Measurements from ENCODE around the gene ZACN. TPM values are rescaled to one million over a fixed set of nuclear protein-coding genes. Genes with fewer than 3 reads are reported as not detected.
"Not testable (repeated sequence)": the region's sequence is repeated elsewhere in the genome, so short reads cannot be mapped to it uniquely, and the experiment has no call there.

Gene ZACN
- total RNA-seq, 1 donor from 2014 or later = 1.7 TPM

DNA sequence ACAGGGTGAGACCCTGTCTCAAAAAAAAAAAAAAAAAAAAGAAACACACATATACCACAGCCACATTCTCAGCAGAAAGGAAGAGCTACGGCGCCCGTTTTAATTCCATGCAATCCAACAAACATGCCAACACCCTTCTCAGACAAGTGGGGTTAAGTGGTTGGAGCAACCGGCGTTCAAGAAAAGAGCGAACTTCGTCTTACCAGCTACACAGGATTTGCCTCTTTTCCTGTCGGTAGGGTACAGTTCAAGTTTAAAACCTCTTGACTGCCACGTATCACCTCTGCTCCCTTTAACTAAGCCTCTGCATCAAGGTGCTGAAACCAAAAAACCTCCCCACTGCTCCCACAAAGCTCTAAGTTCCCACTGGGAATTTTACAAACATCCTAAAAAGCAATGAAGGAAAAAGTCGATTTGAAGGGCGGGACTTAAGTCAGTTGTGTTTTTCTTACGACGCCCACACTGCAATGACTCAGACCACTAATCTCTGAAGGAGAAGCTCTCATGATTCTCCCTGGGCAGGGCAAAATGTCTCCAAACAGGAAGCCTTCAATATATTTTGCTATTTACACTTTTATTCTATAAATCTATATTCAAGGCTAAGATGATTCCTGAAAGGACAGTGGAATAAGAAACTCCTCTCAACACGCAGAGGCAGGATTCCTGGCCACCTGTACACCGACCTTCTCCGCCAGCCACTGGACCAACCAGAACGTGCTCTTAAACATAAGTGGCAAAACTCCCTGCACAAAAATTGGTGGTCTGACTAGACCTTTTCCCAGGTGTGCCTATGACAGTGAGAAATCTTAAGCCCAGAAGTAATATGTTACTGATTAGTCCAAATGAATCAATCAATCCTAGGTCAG is 25.5 kb upstream of the ZACN start:
- DNase-seq (ENCODE audit: low spot score) = peak; percentile 29

- DNase-seq (ENCODE audit: low spot score) = peak; percentile 38
Observed at GRCh38 chr17:76054112-76054476, 24.9 kb upstream of the ZACN start.

GRCh38 chr17:76056882-76057281 is 22.1 kb upstream of the ZACN start:
- DNase-seq (ENCODE audit: low spot score) = no peak

GRCh38 chr17:76058264-76058663 is 20.7 kb upstream of the ZACN start:
- not testable (repeated sequence) for DNase-seq (ENCODE audit: low spot score)

DNA sequence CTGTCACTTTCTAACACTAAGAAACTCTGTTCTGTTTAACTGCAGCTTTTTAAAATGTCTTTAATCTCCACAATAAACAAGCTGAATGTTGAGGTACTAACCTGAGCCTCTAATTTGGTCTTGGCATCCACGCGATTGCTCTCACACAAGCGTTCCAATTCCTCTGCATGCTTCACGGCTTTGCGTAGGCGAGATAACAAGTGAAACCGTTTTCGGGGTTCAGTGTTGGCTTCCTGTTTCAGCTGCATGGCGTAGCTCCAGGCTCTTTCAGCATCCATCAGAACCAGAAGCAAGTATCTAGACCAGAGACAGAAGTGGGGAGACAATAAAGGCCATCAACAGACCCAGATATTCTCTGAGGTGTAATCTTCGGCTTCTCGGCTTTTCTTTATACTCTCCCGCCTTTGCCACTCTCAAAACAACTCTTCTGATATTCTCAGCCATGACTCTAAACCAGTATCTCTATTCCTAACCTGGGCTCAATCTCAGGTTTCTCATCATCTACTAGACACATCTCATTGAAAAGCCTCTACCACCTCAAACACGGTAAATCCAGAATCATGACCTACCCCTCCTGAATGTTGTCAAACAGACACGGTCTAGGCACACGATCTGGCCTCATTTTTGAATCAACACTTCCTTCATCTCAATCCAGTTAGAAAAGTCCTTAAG is 15.0 kb upstream of the ZACN start:
- no peak for DNase-seq (ENCODE audit: low spot score)

GRCh38 chr17:76065775-76066174 is 13.2 kb upstream of the ZACN start:
- DNase-seq (ENCODE audit: low spot score) = no peak

- DNase-seq (ENCODE audit: low spot score) = no peak
Observed at GRCh38 chr17:76071531-76072147, 7.3 kb upstream of the ZACN start.

DNA sequence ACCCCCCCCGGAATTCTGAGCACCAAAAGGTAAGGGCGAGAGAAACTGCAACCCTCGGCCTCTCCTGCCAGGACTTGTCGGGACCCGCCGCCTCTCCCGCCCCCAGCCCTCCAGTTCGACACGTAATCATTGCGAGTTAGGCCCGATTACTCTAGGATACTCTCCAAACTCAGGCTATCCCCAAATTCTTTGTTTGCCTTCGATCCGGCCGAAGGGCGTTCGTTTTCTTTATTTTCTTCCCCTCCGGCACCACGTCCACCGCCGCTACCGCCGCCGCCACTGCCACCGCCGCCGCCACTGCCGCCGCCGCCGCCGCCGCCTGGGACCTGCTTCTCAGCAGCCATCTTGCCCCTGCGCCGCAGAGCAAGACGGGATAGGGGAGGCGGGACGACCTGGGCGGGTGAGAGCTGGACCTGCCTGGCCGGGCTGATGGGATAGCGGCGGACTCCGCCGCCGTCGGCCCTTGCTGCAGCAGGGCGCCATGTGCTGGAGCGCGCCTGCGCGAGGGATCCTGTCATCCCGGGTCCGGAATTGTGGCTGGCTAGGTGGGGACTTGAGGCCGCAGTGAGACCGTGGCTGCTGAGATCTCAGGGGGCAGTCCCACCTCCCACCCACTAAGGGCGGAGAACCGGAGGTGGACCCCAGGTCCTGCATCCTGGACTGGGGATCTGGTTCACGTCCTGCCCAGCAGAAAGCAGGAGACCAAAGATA is 6.7 kb upstream of the ZACN start, which contains the start of gene SRP68:
TSS of gene SRP68 (minus strand) at position 370 of the 711 bp plus-strand sequence. CDS start at position 344, 26 bp downstream.
- DNase-seq (ENCODE audit: low spot score) = peak; percentile 96

DNA sequence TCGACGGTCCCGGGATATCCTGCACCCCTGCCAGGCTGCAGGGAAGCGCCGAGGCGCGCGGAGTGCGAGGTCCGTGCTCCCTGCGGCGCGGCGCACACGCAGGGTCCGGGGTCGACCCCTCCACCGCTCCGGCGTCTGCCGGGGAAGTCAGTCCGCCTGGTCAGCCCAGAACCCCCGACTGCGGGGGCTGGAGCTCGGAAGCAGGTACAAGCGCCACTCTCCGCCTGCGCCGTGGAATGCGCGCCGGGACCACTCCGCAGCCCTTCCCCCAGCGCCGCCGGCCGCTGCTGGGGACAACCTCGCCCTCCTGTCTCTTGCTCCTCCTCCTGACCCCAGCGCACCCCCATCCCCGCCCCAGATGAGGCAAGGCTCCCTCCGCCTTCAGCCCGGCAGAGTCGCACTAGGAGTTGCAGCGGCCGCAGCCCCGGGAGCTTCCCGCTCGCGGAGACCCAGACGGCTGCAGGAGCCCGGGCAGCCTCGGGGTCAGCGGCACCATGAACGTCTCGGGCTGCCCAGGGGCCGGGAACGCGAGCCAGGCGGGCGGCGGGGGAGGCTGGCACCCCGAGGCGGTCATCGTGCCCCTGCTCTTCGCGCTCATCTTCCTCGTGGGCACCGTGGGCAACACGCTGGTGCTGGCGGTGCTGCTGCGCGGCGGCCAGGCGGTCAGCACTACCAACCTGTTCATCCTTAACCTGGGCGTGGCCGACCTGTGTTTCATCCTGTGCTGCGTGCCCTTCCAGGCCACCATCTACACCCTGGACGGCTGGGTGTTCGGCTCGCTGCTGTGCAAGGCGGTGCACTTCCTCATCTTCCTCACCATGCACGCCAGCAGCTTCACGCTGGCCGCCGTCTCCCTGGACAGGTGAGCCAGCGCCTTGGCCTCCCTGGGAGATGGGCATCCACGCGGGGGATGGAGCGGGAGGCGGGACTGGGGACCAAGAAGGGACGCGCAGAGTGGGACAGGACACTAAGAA is 4.3 kb upstream of the ZACN start, which contains the start of gene GALR2:
TSS of gene GALR2 (plus strand) at position 392 of the 974 bp plus-strand sequence. CDS start at position 495, 103 bp downstream.
- no peak for DNase-seq (ENCODE audit: low spot score)

- DNase-seq (ENCODE audit: low spot score) = no peak
Observed at GRCh38 chr17:76075364-76076145, 3.4 kb upstream of the ZACN start.

DNA sequence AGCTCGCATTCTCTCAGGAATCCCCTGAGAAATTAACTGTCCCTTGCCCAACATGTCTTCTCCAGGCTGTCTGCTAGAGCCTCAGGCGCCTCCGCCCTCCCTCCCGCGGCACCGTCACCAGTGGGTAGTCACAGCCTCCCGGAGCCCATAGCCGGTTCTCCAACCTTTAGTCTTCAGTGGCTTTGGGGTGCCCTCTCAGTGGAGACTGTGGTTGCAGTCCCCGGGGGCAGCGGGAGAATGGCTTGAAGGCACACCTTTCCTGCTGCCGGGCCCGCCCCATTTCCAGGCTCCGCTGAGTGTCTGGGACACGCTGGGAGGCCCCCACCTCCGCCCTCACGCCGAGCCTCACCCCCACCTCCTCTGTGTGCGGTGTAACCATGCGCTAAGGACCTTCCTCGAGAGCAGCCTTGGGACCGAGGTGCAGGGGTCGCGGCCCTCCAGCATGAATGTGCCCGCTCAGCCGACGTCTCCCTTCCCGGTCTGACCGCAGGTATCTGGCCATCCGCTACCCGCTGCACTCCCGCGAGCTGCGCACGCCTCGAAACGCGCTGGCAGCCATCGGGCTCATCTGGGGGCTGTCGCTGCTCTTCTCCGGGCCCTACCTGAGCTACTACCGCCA is 2.7 kb upstream of the ZACN start:
- no peak for DNase-seq (ENCODE audit: low spot score)

- DNase-seq (ENCODE audit: low spot score) = no peak
Observed at GRCh38 chr17:76076765-76077583, 2.0 kb upstream of the ZACN start.

DNA sequence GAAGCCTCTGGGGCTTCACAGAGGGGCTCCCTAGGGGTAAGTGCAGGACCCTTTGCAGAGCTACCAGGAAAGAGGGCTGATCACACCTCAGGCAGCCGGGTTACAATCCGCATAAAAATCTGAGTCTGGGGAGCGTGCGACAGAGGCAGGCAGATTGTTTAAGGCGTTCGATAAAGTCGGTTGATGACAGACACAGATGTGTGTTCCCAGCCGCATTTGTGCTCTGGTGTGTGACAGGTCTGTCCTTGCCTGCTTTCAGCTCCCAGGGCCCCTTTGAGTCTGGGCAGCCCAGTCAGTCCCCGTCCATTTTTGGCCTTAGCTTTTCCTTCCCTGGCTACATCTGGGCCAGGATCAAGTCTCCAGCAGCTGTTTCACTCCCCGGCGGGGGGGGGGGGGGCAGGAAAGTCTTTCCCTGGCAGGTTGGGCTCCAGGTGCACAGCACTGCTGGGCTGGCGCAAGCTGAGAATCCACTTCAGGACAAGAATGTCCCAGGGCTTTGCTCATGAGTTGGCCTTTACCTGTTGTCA is 1.3 kb upstream of the ZACN start:
- DNase-seq (ENCODE audit: low spot score) = no peak

DNA sequence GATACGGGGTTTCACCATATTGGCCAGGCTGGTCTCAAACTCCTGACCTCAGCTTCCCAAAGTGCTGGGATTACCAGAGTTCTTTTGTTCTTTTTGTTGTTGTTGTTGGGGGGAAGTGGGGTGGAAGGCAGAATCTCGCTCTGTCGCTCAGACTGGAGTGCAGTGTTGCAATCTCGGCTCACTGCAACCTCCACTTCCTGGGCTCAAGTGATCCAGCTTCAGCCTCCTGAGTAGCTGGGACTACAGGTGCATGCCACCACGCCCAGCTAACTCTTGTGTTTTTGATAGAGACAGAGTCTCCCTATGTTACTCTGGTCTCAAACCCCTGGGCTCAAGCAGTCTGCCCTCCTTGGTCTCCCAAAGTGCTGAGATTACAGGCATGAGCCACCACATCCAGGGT is 612 bp upstream of the ZACN start:
- DNase-seq (ENCODE audit: low spot score) = not testable (repeated sequence)

DNA sequence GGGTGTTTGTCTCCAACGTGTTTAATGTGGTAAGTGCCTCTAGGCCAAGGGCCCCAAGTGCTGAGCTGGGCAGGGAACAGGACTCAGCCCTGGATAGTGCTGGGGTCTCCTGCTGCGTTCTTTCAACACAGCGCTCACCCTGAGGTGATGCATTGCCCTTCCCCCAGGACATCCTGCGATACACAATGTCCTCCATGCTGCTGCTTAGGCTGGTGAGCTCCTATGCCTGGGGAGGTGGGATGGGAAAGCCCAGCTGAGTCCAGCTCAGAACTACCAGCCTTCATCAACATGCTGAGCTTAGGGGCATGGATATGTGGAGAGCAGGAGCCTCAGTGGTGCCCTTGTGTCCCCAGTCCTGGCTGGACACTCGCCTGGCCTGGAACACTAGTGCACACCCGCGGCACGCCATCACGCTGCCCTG is 563 bp downstream of the ZACN start:
- no peak for DNase-seq (ENCODE audit: low spot score)

DNA sequence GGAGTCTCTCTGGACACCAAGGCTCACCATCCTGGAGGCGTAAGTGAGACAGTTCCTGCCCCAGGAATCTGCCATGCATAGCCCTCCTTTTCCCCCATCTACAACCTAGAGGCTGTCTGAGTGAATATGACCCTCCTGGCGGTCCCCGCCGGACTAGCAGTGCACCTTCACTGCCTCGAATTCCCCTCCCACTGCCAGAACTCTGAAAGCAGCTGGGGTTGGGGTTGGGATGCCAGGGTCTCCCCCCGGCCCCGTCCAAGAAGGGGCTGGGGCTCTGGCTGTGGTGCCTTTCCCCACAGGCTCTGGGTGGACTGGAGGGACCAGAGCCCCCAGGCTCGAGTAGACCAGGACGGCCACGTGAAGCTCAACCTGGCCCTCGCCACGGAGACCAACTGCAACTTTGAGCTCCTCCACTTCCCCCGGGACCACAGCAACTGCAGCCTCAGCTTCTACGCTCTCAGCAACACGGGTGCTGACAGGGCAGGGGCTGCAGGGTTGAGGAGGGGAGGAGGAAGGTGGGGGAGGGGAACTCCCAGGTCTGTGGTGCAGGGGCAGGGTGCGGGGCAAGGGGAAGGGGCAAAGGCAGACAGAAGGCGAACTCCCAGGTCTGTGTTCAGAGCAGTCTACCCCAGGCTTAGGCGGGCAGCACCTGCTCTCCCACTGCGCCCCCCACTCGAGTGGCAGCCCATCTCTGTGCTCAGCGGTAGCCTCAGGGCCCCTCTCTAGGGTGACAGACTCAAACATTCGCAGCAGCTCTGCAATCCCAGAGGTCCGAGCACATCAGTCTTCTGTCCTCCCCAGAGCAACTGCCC is 1.2 kb downstream of the ZACN start:
- no peak for DNase-seq (ENCODE audit: low spot score)

DNA sequence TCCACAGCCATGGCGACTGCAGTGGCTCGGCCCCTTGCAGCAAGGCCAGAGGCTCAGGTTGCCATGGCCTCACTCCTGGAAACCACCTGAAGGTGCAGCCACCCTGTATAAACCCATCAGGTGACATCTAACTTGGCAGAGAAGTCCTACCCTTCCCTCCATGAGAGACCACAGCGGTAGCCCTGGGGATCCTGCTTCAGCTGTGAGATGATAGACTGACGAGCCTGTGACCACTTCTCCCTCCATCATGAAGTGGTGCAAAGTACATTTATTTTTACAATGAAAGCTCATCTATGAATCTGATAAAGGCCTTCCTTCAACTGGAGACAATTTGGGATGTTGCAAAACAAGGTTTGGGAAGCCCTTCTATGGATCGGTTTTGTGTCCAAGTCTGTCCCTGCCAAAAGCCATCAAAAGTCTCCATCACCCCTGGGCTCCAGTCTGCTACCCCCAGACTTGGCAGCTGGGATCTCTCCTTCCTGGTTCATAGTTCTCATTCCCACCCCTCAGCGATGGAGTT is 1.8 kb downstream of the ZACN start:
- DNase-seq (ENCODE audit: low spot score) = no peak
